Neuron (in vitro differentiated cells): ENCODE results near the gene DBN1.
A peak's percentile ranks its signal among the peaks of the same experiment; 100 is the strongest.

Experiments used
- H2AFZ ChIP-seq: one replicate; pipeline ENCODE4 v1.6.1; 2013; ENCODE audit warnings: low read depth, mild to moderate bottlenecking, inconsistent platforms, low read length, moderate library complexity
- H3K27me3 ChIP-seq: one replicate; pipeline ENCODE4 v1.6.1; 2013; ENCODE audit warnings: low read length; ENCODE audit not compliant: insufficient read depth
- H3K36me3 ChIP-seq: one replicate; pipeline ENCODE4 v1.6.1; 2013; ENCODE audit warnings: low read length; ENCODE audit not compliant: insufficient read depth
- H3K4me1 ChIP-seq: one replicate; pipeline ENCODE4 v1.6.1; 2013; ENCODE audit warnings: low read length; ENCODE audit not compliant: insufficient read depth
- H3K4me3 ChIP-seq: 2 replicates; pipeline ENCODE4 v1.5.1; 2013; ENCODE audit warnings: mild to moderate bottlenecking, low read length, moderate library complexity
- H3K9me3 ChIP-seq: one replicate; pipeline ENCODE4 v1.6.1; 2013; ENCODE audit warnings: low read length

DBN1 gene

DNA sequence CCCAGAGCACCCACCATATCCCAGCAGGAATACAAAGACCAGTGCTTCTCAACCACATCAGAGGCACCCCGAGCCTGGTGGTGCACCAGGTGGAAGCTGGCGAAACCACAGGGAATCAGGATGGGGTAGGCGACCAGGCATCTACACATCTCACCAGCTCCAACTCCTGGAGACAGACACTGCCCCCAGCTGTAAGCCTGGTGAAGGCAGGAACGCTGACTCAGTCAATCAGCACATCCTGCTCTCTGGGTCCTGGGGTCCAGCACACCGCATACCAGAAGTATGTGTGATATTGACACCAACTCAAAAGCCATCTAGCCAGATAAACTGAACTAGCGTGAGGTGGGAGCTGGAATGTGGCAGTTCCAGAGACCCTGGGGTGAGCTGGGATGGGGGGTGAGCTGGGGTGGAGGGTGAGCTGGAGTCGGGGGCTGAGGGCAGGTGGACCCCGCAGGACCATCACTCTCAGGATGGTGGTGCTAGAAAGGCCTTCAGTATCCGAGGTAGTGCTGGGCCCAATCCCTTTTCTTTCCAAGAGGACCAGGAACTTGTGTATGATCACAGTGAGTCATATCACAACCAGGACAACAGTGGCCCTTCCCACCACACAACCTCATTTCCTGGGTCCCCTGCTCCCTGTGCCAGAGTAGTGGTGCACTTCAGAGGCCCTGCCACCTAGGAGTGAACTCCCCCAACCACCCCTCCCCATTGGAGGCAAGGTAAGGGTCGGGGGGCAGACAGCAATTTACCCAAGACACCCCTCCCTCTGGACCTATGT is 2.5 kb downstream of the DBN1 start:
- H3K27me3 ChIP-seq, result no peaks in the 10 kb centered on the region
- H3K4me3 ChIP-seq, result peak overlapping the region; percentile 84
- peaks cover 3% of the 10 kb centered on the region for H3K9me3 ChIP-seq
- no peak overlapping the region for H2AFZ ChIP-seq
- H3K36me3 ChIP-seq, result peaks cover 43% of the 10 kb centered on the region
- peaks cover 55% of the 10 kb centered on the region for H3K4me1 ChIP-seq

DNA sequence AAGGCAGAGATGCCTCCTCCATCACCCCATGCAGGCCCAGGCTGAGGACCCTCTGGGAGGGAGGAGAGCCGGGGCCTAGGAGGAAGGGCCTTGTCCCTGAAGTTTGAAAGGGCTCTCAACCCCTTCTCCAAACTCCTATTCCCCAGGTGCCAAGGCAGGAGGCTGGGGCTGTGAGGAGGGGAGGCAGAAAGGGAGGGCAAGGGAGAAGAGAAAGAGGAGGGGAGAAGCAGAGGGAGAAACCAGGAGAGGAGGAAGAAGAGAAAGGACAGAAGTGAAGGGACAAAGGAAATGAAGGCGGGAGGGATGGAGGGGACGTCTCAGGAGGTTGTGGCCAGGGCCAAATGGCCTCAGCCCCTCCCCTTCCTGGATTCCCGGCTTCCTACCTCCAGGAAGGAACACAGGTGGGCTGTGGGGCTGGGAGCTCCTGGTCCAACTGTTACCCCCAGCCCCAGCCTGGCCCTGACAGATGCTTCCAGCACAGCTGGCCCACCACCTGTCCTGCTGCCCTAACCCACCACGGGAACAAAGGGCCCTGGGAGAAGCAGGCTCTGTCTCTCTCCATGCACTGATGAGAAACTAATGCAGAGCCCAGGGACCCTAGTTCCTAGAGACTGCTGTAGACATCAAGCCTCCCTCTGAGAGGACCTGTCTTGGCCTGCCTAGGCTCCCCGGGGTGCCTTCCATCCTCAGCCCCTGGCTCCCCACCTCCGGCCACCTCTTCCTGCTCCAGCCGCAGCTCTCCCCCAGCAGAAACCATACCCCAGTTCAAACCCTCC is 3.5 kb downstream of the DBN1 start:
- Histone ChIP-seq H3K27me3 (no peaks in the 10 kb centered on the region), H3K36me3 (peaks cover 53% of the 10 kb centered on the region), H3K9me3 (peaks cover 10% of the 10 kb centered on the region), H3K4me3 (no peak overlapping the region), H3K4me1 (peaks cover 54% of the 10 kb centered on the region), H2AFZ (no peak overlapping the region)

DNA sequence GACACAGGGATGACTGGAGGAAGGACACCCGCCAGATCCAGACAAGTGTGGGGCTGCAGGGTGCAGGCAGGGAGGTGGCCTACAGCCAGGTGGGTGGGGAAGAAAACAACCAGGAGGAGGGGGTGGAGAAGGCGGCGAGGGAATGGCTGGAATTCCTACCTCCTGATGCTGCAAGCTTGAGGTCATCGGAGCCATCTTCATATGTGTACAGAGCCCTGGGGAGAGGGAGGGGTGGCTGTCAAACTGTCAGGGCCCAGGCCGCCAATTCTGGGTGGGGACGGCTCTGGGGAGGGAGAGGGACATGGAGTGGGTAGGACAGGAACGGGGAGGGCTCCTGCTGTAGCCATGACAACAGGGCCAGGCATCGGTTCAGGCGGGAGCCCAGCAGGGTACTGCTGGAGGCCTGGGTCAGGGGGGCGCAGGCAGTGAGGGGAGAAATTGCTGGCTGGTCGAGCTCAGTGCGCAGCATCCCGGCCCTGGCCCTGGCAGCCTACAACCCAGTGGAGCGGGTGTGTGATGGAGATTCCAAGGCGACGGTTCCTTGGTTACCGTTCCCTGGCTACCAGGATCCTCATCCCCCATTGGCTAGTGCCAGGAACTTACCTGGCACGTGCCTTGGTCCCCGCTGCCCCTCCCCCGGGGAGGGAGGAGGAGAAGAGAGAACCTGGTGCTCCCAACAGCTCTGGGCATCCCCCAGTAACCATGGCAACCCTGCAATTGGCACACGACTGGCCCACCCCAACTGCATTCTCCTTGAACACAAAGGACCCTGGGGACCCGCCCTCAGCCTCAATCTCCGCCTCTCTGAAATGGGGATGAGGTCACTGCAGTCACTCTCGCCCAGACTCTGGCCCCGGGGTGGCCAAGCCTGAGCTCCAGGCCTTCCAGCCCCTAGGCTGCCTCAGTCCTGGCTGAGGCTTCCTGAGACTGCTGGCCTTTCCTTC is 4.5 kb downstream of the DBN1 start:
- H3K4me1 ChIP-seq, result peaks cover 44% of the 10 kb centered on the region
- peaks cover 10% of the 10 kb centered on the region for H3K9me3 ChIP-seq
- H3K27me3 ChIP-seq, result no peaks in the 10 kb centered on the region
- peaks cover 53% of the 10 kb centered on the region for H3K36me3 ChIP-seq
- no peak overlapping the region for H2AFZ ChIP-seq
- H3K4me3 ChIP-seq, result no peak overlapping the region

DNA sequence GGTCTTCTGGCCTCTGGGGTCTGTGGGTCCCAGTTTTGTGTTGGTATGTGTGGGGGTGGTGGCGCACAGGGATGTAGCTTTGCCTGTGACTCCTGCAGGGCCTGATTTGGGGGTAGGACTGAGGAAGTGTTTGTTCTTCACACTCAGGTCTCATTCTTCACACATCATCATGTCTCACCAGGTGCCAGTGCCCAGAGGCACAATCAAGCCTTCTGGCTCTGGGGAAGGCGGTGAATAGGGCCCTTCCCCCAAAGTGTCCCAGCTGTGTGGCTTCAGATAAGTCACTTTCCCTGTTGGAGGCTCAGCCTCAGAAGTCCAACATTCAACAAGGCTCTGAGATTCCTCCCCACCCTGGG is 5.1 kb downstream of the DBN1 start:
- peaks cover 10% of the 10 kb centered on the region for H3K9me3 ChIP-seq
- peaks cover 59% of the 10 kb centered on the region for H3K36me3 ChIP-seq
- H3K4me3 ChIP-seq, result no peak overlapping the region
- H3K4me1 ChIP-seq, result peaks cover 42% of the 10 kb centered on the region
- H2AFZ ChIP-seq, result no peak overlapping the region
- H3K27me3 ChIP-seq, result no peaks in the 10 kb centered on the region

DNA sequence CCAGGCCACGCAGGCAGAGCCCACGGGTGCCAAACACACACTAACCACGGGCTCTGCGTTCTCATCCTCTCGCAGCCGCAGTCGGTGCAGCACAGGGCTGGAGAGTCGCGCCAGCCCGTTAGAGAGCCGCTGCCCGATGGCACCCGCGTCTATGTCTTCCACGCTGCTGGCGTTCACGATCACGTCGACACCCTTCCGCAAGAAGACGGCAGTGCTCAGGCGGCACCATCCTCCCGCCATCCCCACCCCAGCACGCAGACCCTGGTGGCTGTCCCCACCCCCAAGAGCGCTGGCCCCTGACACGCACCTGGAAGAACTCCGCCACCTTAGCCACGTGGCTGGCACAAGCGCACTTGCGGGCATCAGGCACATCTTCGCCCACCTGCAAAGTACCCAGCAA is 6.0 kb downstream of the DBN1 start:
- Histone ChIP-seq H3K27me3 (no peaks in the 10 kb centered on the region), H3K4me1 (peaks cover 42% of the 10 kb centered on the region), H3K9me3 (peaks cover 10% of the 10 kb centered on the region), H2AFZ (no peak overlapping the region), H3K36me3 (peaks cover 65% of the 10 kb centered on the region), H3K4me3 (no peak overlapping the region)

DNA sequence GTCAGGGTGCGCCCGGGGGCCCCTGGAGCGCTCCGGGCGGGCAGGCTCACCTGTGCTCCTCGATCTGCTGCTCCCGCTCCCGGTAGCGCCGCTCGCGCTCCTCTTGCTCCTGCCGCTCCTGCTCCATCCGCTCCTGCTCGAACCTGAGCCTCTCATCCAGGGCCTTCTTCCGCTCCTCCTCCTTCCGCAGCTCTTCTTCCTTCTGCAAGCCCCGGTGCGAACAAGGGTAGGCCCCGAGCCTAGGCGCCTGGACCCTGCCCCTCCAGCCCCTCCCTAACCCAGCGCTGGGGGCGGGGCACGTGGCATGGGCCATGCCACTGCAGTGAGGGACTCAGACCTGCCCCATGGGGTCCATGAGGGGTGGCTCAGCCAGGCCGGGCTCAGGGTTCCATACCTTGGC is 6.6 kb downstream of the DBN1 start:
- H3K4me1 ChIP-seq, result peaks cover 38% of the 10 kb centered on the region
- H3K4me3 ChIP-seq, result no peak overlapping the region
- H3K9me3 ChIP-seq, result peaks cover 10% of the 10 kb centered on the region
- H3K27me3 ChIP-seq, result no peaks in the 10 kb centered on the region
- H3K36me3 ChIP-seq, result peaks cover 64% of the 10 kb centered on the region
- H2AFZ ChIP-seq, result no peak overlapping the region

DNA sequence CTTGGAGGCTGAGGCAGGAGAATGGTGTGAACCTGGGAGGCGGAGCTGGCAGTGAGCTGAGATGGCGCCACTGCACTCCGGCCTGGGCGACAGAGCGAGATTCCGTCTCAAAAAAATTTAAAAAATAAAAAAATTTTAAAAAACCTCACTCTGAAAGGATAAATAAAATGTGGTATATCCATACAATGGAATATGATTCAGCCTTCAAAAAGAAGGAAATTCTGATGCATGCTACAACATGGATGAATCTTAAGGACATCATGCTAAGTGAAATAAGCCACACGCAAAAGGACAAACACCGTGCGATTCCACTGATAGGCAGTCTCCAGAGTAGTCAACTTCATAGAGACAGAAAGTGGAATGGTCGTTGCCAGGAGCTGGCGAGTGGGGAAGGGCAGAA is 8.4 kb downstream of the DBN1 start:
- Histone ChIP-seq H3K9me3 (peaks cover 10% of the 10 kb centered on the region), H3K36me3 (peaks cover 64% of the 10 kb centered on the region), H3K27me3 (no peaks in the 10 kb centered on the region), H2AFZ (no peak overlapping the region), H3K4me1 (peaks cover 27% of the 10 kb centered on the region), H3K4me3 (no peak overlapping the region)

DNA sequence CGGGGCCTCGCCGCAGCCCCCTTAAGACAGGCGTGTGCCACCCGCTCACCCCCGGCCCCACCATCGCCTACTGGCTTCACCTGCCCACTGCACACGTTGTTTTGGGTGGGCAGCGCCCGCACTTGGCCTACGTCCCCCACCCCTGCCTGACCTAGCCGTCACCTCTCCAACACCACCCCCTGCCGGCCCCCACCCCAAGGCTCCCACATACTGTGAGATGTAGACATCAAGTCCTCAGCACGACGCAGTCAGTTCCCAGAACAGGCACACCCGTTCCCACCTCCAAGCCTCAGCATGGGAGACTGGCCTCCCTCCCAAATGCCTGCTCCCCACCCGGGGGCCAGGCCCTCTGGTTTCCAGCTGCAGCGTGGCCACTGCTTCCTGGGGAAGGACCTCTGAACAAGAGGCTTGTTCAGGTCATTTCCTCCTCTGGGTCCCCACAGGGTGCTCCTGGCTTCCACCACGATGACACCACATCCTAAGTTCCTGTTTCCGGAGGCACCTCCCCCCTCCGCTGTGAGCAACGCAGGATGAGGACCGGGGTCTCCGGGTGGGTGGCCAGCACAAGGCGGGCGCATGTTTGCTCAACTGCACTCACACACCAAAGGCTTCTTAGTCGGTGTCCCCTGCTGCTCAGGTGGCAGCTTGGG is 11.3 kb downstream of the DBN1 start:
- Histone ChIP-seq H3K27me3 (no peaks in the 10 kb centered on the region), H3K9me3 (peaks cover 10% of the 10 kb centered on the region), H3K4me1 (peaks cover 34% of the 10 kb centered on the region), H3K36me3 (peaks cover 71% of the 10 kb centered on the region), H3K4me3 (no peak overlapping the region), H2AFZ (no peak overlapping the region)

DNA sequence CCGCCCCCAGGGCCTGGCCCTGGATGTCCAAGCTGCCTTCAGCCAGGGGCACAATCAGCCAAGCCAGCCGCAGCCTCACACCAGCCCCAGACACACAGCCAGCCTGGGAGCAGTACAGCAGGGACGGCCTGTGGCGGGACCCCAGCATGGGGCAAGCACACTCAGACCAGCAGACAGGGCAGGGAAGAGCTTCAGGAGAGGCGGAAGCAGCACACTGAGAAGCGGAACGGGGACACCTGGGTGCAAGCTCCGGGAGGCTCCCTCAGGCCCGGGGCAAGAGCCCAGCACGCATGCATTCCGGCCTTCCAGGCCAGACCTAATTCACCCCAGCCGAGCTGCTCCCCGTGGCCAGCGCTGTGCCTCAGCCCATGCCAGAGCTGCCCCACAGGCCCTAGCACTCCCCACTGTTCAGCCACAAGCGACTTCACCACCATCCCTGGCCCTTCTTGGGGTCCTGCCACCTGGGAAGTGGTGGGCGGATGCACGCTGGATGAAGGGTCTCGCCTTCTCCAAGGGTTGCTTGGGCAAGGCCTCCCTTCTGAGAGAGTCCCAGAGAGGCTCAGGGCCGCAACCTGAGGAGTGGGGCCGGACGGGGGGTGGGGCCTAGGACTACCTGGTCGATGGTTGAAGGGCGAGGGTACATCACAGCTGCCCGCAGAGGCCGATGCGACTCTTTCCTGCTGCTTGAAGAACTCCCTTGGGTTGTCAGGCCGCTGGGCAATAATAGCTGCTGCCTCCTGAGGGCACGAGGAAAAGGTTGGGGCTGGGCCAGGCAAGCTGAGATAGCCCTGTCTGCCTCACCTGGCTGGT is 13.4 kb downstream of the DBN1 start:
- Histone ChIP-seq H3K36me3 (peaks cover 67% of the 10 kb centered on the region), H3K4me1 (peaks cover 42% of the 10 kb centered on the region), H3K4me3 (no peak overlapping the region), H3K27me3 (no peaks in the 10 kb centered on the region), H3K9me3 (no peaks in the 10 kb centered on the region), H2AFZ (no peak overlapping the region)

DNA sequence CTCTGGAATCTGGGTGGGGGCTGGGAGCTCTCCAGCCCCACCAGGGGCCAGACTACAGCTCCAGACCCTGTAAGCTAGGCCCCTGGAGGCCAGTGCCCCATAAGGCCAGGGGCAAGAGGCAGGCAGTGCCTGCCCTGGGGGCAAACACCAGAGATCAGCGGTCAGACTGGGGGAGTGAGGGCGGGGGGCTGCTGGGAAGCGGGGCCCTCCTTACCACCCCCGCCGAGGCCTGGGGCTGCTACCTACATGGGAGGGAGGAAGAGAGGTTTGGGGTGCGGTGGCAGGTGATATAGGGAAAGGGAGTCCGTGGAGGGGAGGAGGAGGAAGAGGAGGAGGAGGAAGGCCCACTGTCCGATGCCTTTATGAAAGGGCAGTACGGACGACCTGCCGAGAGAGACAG is 14.1 kb downstream of the DBN1 start:
- H3K9me3 ChIP-seq, result no peaks in the 10 kb centered on the region
- peaks cover 67% of the 10 kb centered on the region for H3K36me3 ChIP-seq
- H3K4me1 ChIP-seq, result peaks cover 42% of the 10 kb centered on the region
- no peak overlapping the region for H2AFZ ChIP-seq
- H3K27me3 ChIP-seq, result no peaks in the 10 kb centered on the region
- no peak overlapping the region for H3K4me3 ChIP-seq

DNA sequence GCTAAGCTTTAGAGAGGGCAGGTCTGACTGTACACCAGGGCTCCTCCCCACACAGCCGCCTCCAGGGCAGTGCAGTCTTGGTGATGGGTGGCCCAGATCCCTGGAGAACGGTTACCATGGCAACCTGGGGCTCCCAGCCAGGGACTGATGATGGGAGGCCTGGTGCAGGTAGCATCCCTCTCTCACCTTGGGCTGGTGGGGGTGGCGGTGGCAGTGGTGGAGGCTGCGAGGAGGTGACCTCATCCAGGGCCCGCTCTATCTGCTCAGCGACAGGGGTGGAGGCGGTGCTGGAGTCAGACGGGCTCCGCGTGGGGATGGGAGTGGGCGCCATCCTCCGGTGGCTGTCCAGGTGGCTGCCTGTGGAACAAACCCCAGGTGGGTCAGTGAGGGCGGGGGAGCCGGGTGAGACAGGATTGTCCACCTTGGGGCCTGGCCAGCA is 14.5 kb downstream of the DBN1 start:
- no peaks in the 10 kb centered on the region for H3K9me3 ChIP-seq
- no peak overlapping the region for H3K4me3 ChIP-seq
- H3K4me1 ChIP-seq, result peaks cover 42% of the 10 kb centered on the region
- peaks cover 68% of the 10 kb centered on the region for H3K36me3 ChIP-seq
- H2AFZ ChIP-seq, result no peak overlapping the region
- H3K27me3 ChIP-seq, result no peaks in the 10 kb centered on the region
